Measurements from ENCODE around the gene CCDC97. TPM values are rescaled to one million over a fixed set of nuclear protein-coding genes. Genes with fewer than 3 reads are reported as not detected.
A peak's percentile ranks its signal among the peaks of the same experiment; 100 is the strongest.
"Not testable (repeated sequence)": the region's sequence is repeated elsewhere in the genome, so short reads cannot be mapped to it uniquely, and the experiment has no call there.

The CCDC97 gene
- total RNA-seq, 4 donors from 2014 or later: 17.9 to 33.0 (median 29.6) TPM

GRCh38 chr19:41366089-41366488, 56.1 kb downstream of the CCDC97 start:
- no peak for TF ChIP-seq POLR2A (IDR thresholded peaks at IDR 0.05)
- TF ChIP-seq, protein P1, sequence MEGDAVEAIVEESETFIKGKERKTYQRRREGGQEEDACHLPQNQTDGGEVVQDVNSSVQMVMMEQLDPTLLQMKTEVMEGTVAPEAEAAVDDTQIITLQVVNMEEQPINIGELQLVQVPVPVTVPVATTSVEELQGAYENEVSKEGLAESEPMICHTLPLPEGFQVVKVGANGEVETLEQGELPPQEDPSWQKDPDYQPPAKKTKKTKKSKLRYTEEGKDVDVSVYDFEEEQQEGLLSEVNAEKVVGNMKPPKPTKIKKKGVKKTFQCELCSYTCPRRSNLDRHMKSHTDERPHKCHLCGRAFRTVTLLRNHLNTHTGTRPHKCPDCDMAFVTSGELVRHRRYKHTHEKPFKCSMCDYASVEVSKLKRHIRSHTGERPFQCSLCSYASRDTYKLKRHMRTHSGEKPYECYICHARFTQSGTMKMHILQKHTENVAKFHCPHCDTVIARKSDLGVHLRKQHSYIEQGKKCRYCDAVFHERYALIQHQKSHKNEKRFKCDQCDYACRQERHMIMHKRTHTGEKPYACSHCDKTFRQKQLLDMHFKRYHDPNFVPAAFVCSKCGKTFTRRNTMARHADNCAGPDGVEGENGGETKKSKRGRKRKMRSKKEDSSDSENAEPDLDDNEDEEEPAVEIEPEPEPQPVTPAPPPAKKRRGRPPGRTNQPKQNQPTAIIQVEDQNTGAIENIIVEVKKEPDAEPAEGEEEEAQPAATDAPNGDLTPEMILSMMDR (IDR thresholded peaks at IDR 0.05): no peak
- Histone ChIP-seq H3K27ac (no peak overlapping the region), H3K27me3 (no peaks in the 10 kb centered on the region), H3K4me1 (peaks cover 0 to 29% (median 2%) of the 10 kb centered on the region in 4 donors), H3K4me3 (no peak overlapping the region), H3K9me3 (no peaks in the 10 kb centered on the region), H3K36me3 (no peaks in the 10 kb centered on the region)
- no peak for DNase-seq

- Histone ChIP-seq H3K4me1 (peaks cover 0 to 26% (median 2%) of the 10 kb centered on the region in 4 donors), H3K36me3 (no peaks in the 10 kb centered on the region), H3K27me3 (no peaks in the 10 kb centered on the region), H3K4me3 (no peak overlapping the region), H3K9me3 (no peaks in the 10 kb centered on the region), H3K27ac (peak overlapping the region in 2 of 4 donors; percentile 43 to 57)
- no peak for TF ChIP-seq POLR2A (IDR thresholded peaks at IDR 0.05)
- TF ChIP-seq, protein P1 (IDR thresholded peaks at IDR 0.05): no peak
- DNase-seq: no peak
Observed at GRCh38 chr19:41367848-41368301, 57.9 kb downstream of the CCDC97 start.

DNA sequence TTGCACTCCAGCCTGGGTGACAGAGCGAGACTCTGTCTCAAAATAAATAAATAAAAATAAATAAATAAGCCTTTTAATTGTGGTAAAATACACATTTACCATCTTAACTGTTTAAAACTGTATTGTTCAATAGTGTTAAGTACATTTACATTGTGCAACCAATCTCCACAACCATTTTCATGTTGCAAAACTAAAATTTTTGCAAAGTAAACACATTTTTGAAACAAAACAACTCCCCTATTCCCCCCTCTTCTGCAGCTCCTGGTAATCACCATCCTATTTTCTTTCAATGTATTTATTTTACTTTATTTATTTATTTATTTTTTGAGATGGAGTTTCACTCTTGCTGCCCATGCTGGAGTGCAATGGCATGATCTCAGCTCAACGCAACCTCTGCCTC, 59.8 kb downstream of the CCDC97 start:
- H3K4me3 ChIP-seq: no peak overlapping the region
- no peaks in the 10 kb centered on the region for H3K36me3 ChIP-seq
- H3K27ac ChIP-seq: no peak overlapping the region
- DNase-seq: no peak
- no peaks in the 10 kb centered on the region for H3K27me3 ChIP-seq
- no peaks in the 10 kb centered on the region for H3K9me3 ChIP-seq
- peaks cover 0 to 23% (median 0%) of the 10 kb centered on the region in 4 donors for H3K4me1 ChIP-seq
- TF ChIP-seq, protein P1 (IDR thresholded peaks at IDR 0.05): no peak
- no peak for TF ChIP-seq POLR2A (IDR thresholded peaks at IDR 0.05)

GRCh38 chr19:41371119-41371518, 61.1 kb downstream of the CCDC97 start:
- H3K27ac ChIP-seq, H3K27me3 ChIP-seq, H3K36me3 ChIP-seq, H3K4me3 ChIP-seq, H3K9me3 ChIP-seq, DNase-seq: not testable (repeated sequence)
- peaks cover 0 to 26% (median under 1%) of the 10 kb centered on the region in 4 donors for H3K4me1 ChIP-seq

GRCh38 chr19:41371541-41371940, 61.6 kb downstream of the CCDC97 start:
- Histone ChIP-seq H3K27ac (no peak overlapping the region), H3K9me3 (no peaks in the 10 kb centered on the region), H3K4me1 (peaks cover 0 to 27% (median 3%) of the 10 kb centered on the region in 4 donors), H3K4me3 (no peak overlapping the region), H3K27me3 (no peaks in the 10 kb centered on the region), H3K36me3 (no peaks in the 10 kb centered on the region)
- DNase-seq: no peak
- TF ChIP-seq POLR2A (IDR thresholded peaks at IDR 0.05): no peak
- TF ChIP-seq, protein P1 (IDR thresholded peaks at IDR 0.05): no peak

- Histone ChIP-seq H3K36me3 (no peaks in the 10 kb centered on the region), H3K27me3 (no peaks in the 10 kb centered on the region)
Observed at GRCh38 chr19:41372501-41372900, 62.5 kb downstream of the CCDC97 start.

More at GRCh38 chr19:41372501-41372900, 62.5 kb downstream of the CCDC97 start:
- TF ChIP-seq, protein P1 (IDR thresholded peaks at IDR 0.05): no peak
- no peak for TF ChIP-seq POLR2A (IDR thresholded peaks at IDR 0.05)
- Histone ChIP-seq H3K9me3 (no peaks in the 10 kb centered on the region), H3K27ac (no peak overlapping the region), H3K4me1 (peaks cover 0 to 19% (median 5%) of the 10 kb centered on the region in 4 donors), H3K4me3 (no peak overlapping the region)
- no peak for DNase-seq
